GM12891 (cell line): ENCODE measurements around the gene PTPN14.

ENCODE experiments used
- PAX5 ChIP-seq: IDR thresholded peaks from 2 replicates; pipeline ENCODE4 v1.6.1; 2011; ENCODE audit warnings: low read length, moderate library complexity, mild to moderate bottlenecking; ENCODE audit not compliant: insufficient read depth, severe bottlenecking
- POLR2A ChIP-seq: IDR thresholded peaks from 2 replicates; pipeline ENCODE4 v1.6.1; 2011; ENCODE audit warnings: low read depth, low read length, control low read depth
- SPI1 ChIP-seq: IDR thresholded peaks from 2 replicates; pipeline ENCODE4 v1.6.1; 2011; ENCODE audit warnings: low read depth, low read length, control low read depth
- TAF1 ChIP-seq: IDR thresholded peaks from 2 replicates; pipeline ENCODE4 v1.6.1; 2011; ENCODE audit warnings: low read depth, low read length, control low read depth

DNA sequence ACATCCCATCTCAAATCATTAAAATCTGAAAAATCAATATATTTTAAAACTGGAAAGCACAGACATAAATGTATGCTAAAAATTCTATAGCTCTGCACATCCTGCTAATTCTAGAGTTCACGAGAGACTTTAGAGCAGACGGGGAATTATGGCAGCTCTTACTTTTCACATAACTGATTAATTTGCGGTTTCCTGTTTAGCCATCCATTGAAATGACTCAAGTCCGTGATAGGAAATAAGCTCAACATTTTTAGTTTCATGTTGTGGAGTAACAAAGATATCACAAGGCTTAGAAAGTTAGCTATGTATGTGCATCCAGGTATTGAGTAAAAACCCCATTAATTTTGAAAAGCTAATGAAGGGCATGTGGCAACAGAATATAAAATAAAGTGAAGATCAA, 147.2 kb downstream of the PTPN14 start:
- TF ChIP-seq POLR2A (no peak), SPI1 (no peak), TAF1 (no peak), PAX5 (no peak)
